Neural progenitor cell (in vitro differentiated cells): Measurements from ENCODE around the gene CTSW. TPM values are rescaled to one million over a fixed set of nuclear protein-coding genes. Genes with fewer than 3 reads are reported as not detected.

Experiments used
- DNase-seq: peaks from one replicate; pipeline ENCODE4 v3.0.0-alpha.2; 2016; ENCODE audit warnings: low spot score
- H2AFZ ChIP-seq: fragments of 200-600 bp; sonication (generic); replicated peaks from 2 replicates; pipeline ENCODE4 v1.6.1; 2016; ENCODE audit warnings: antibody characterized with exemption
- H3F3A ChIP-seq: fragments of 200-600 bp; sonication (generic); 2 replicates; pipeline ENCODE4 v1.6.1; 2016; ENCODE audit warnings: antibody characterized with exemption, low read depth
- H3K27ac ChIP-seq: fragments of 200-600 bp; sonication (generic); 2 replicates; pipeline ENCODE4 v1.5.1; 2016; ENCODE audit warnings: mild to moderate bottlenecking
- H3K27me3 ChIP-seq: fragments of 200-600 bp; sonication (generic); 2 replicates; pipeline ENCODE4 v1.6.1; 2016; ENCODE audit warnings: mild to moderate bottlenecking, moderate library complexity
- H3K36me3 ChIP-seq: fragments of 200-600 bp; sonication (generic); 2 replicates; pipeline ENCODE4 v1.5.1; 2016
- H3K4me1 ChIP-seq: fragments of 200-600 bp; sonication (generic); 2 replicates; pipeline ENCODE4 v1.6.1; 2016; ENCODE audit warnings: mixed run types
- H3K4me2 ChIP-seq: fragments of 200-600 bp; sonication (generic); 2 replicates; pipeline ENCODE4 v1.6.1; 2016
- H3K4me3 ChIP-seq: fragments of 200-600 bp; sonication (generic); 2 replicates; pipeline ENCODE4 v1.5.1; 2016
- H3K79me2 ChIP-seq: fragments of 200-600 bp; sonication (generic); 2 replicates; pipeline ENCODE4 v1.6.1; 2016; ENCODE audit warnings: low read depth
- H3K9ac ChIP-seq: fragments of 200-600 bp; sonication (generic); 2 replicates; pipeline ENCODE4 v1.6.1; 2016
- H3K9me3 ChIP-seq: fragments of 200-600 bp; sonication (generic); 2 replicates; pipeline ENCODE4 v1.5.1; 2016; ENCODE audit warnings: low read depth
- H4K20me1 ChIP-seq: fragments of 200-600 bp; sonication (generic); 2 replicates; pipeline ENCODE4 v1.6.1; 2016; ENCODE audit warnings: low read depth
- H3K27ac Mint-ChIP-seq: 3 replicates; pipeline ENCODE4 v1.8.0; 2021; ENCODE audit warnings: mixed read lengths
- H3K27me3 Mint-ChIP-seq: 2 replicates; pipeline ENCODE4 v1.8.0; 2022; ENCODE audit warnings: low read depth, mild to moderate bottlenecking, inconsistent platforms, moderate library complexity, mixed read lengths; ENCODE audit not compliant: insufficient read depth
- H3K36me3 Mint-ChIP-seq: 3 replicates; pipeline ENCODE4 v1.8.0; 2021; ENCODE audit warnings: mixed read lengths
- H3K4me1 Mint-ChIP-seq: 3 replicates; pipeline ENCODE4 v1.8.0; 2021; ENCODE audit warnings: mixed read lengths
- H3K4me3 Mint-ChIP-seq: 3 replicates; pipeline ENCODE4 v1.8.0; 2021; ENCODE audit warnings: mild to moderate bottlenecking, moderate library complexity, mixed read lengths
- H3K9me3 Mint-ChIP-seq: 3 replicates; pipeline ENCODE4 v1.8.0; 2020; ENCODE audit warnings: mixed read lengths
- EZH2 ChIP-seq: fragments of 200-600 bp; sonication (generic); IDR thresholded peaks from 2 replicates; pipeline ENCODE4 v1.6.1; 2017; ENCODE audit warnings: antibody characterized with exemption, mild to moderate bottlenecking, moderate library complexity
- EZH2phosphoT487 ChIP-seq: fragments of 200-600 bp; sonication (generic); IDR thresholded peaks from 2 replicates; pipeline ENCODE4 v1.6.1; 2017; ENCODE audit warnings: antibody characterized with exemption
- total RNA-seq: library from RNA; depleted of rRNA; stranded (reverse); fragments of >200 nt; gene quantifications from 2 replicates; pipeline ENCODE4 v1.2.3, GENCODE V29; 2015; ENCODE audit warnings: low replicate concordance
- TF ChIP-seq, protein P1 (sequence below): fragments of 200-600 bp; sonication (generic); IDR thresholded peaks from 2 replicates; pipeline ENCODE4 v1.5.1; 2017; ENCODE audit warnings: antibody characterized with exemption, mild to moderate bottlenecking

CTSW gene
- total RNA-seq, 1 donor from 2014 or later, result not detected

GRCh38 chr11:65907878-65908277, 28.2 kb downstream of the CTSW start:
- Histone ChIP-seq H3K79me2 (no peaks in the 10 kb centered on the region), H2AFZ (no peak overlapping the region), H3K4me2 (no peak overlapping the region), H3K27me3 (peaks cover 67% of the 10 kb centered on the region), H3F3A (peaks cover 3% of the 10 kb centered on the region), H3K9me3 (no peaks in the 10 kb centered on the region), H3K4me1 (no peaks in the 10 kb centered on the region), H3K4me3 (no peak overlapping the region), H3K9ac (no peak overlapping the region), H3K36me3 (no peaks in the 10 kb centered on the region), H4K20me1 (no peaks in the 10 kb centered on the region), H3K27ac (no peak overlapping the region)
- H3K4me1 Mint-ChIP-seq, result peaks cover 20% of the 10 kb centered on the region
- H3K4me3 Mint-ChIP-seq, result peak overlapping the region; percentile 64
- H3K27me3 Mint-ChIP-seq, result peaks cover 8% of the 10 kb centered on the region
- no peak for DNase-seq
- H3K36me3 Mint-ChIP-seq, result no peaks in the 10 kb centered on the region
- no peak overlapping the region for H3K27ac Mint-ChIP-seq
- TF ChIP-seq, protein P1, sequence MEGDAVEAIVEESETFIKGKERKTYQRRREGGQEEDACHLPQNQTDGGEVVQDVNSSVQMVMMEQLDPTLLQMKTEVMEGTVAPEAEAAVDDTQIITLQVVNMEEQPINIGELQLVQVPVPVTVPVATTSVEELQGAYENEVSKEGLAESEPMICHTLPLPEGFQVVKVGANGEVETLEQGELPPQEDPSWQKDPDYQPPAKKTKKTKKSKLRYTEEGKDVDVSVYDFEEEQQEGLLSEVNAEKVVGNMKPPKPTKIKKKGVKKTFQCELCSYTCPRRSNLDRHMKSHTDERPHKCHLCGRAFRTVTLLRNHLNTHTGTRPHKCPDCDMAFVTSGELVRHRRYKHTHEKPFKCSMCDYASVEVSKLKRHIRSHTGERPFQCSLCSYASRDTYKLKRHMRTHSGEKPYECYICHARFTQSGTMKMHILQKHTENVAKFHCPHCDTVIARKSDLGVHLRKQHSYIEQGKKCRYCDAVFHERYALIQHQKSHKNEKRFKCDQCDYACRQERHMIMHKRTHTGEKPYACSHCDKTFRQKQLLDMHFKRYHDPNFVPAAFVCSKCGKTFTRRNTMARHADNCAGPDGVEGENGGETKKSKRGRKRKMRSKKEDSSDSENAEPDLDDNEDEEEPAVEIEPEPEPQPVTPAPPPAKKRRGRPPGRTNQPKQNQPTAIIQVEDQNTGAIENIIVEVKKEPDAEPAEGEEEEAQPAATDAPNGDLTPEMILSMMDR, result no peak
- TF ChIP-seq EZH2, result no peak
- no peak for TF ChIP-seq EZH2phosphoT487
- no peaks in the 10 kb centered on the region for H3K9me3 Mint-ChIP-seq

- no peaks in the 10 kb centered on the region for H3K9me3 Mint-ChIP-seq
- Histone ChIP-seq H3K36me3 (no peaks in the 10 kb centered on the region), H4K20me1 (no peaks in the 10 kb centered on the region), H2AFZ (peak overlapping the region; percentile 86), H3K9me3 (no peaks in the 10 kb centered on the region), H3K4me2 (no peak overlapping the region), H3K27ac (no peak overlapping the region), H3F3A (peaks cover 3% of the 10 kb centered on the region), H3K9ac (no peak overlapping the region), H3K27me3 (peaks cover 27% of the 10 kb centered on the region), H3K4me1 (no peaks in the 10 kb centered on the region), H3K4me3 (no peak overlapping the region), H3K79me2 (no peaks in the 10 kb centered on the region)
- peak overlapping the region; percentile 96 for H3K27ac Mint-ChIP-seq
- peak overlapping the region; percentile 57 for H3K4me3 Mint-ChIP-seq
- peaks cover 3% of the 10 kb centered on the region for H3K27me3 Mint-ChIP-seq
- TF ChIP-seq EZH2phosphoT487, result no peak
- TF ChIP-seq, protein P1, result peak; percentile 49
- peaks cover 5% of the 10 kb centered on the region for H3K36me3 Mint-ChIP-seq
- DNase-seq, result peak; percentile 67
- peaks cover 25% of the 10 kb centered on the region for H3K4me1 Mint-ChIP-seq
Measured at GRCh38 chr11:65911682-65912568, 32.3 kb downstream of the CTSW start.

DNA sequence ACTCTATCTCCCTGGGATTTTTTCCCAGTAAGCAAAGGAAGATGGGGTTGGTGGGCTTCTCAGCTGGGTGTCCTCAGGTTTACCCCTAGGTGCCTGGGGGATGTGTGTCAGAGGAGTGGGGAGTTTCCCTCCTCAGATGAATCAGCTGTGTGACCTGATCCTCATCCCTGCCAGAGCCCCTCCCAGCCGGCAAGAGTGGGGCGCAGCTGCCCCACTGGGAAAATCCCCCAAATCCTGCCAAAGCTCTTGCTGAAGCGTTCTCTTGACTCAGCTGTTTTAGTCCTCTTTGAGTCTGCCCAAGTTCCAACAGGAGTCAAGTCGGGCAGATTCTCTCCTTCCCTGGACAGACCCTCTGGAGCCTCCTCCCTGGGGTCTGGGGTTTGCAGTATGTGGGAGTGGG, 33.2 kb downstream of the CTSW start:
- Histone ChIP-seq H3K9me3 (no peaks in the 10 kb centered on the region), H4K20me1 (no peaks in the 10 kb centered on the region), H3K79me2 (peaks cover 5% of the 10 kb centered on the region), H3K27me3 (peaks cover 18% of the 10 kb centered on the region), H3K36me3 (no peaks in the 10 kb centered on the region), H3K9ac (no peak overlapping the region), H3K4me3 (no peak overlapping the region), H3K4me1 (peaks cover 3% of the 10 kb centered on the region), H3K27ac (no peak overlapping the region), H3K4me2 (no peak overlapping the region), H2AFZ (no peak overlapping the region), H3F3A (peaks cover 3% of the 10 kb centered on the region)
- peaks cover 5% of the 10 kb centered on the region for H3K36me3 Mint-ChIP-seq
- H3K4me1 Mint-ChIP-seq, result peaks cover 29% of the 10 kb centered on the region
- H3K9me3 Mint-ChIP-seq, result no peaks in the 10 kb centered on the region
- no peak overlapping the region for H3K27ac Mint-ChIP-seq
- no peak overlapping the region for H3K4me3 Mint-ChIP-seq
- TF ChIP-seq, protein P1, result no peak
- TF ChIP-seq EZH2 (no peak), EZH2phosphoT487 (no peak)
- peaks cover 5% of the 10 kb centered on the region for H3K27me3 Mint-ChIP-seq
- no peak for DNase-seq
